Activated naive CD8-positive, alpha-beta T cell treated with anti-CD3 and anti-CD28 coated beads, Interleukin-2, amount 50 U/mL, for 16 hours (primary cell): ENCODE data around the gene CXXC4.

Source experiments
- DNase-seq: peaks from one replicate; pipeline ENCODE4 v3.0.0-alpha.2; 2020; ENCODE audit warnings: low read depth, low spot score

CXXC4 gene

DNA sequence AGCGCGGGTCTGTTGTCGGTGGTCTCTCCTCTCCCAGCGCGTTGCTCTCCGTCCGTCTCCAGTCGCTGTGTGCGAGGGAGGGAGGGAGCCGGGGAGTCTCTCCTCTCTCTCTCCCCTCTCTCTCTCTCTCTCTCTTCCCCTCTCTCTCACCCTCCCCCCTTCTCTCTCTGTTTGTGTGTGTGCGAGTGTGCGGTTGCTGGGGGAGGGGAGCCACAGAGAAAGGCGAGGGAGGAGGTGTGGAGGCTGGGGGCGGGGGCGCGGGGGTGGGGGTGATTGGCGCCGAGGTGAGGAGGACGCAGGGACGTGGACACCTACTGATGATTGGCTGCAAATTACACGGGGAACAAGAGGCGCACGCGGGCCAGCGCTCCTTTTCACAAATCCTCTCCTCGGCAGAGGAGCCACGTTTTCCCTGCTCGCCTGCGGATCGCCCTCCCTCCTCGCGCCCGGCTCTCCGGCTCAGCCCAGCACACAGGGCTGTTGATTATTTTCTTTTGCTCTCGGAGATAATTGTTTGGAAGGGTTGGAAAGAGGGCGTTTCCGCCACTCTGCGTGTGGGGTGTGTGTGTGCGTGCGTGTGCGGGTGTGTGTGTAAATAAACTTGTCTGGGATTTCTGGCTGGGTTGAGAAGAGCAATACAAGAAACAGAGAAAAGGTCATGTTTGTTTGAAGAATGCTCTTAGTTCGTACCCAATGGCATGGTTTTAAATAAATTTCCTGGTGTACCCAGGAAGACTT lies at the start of gene CXXC4:
CXXC4 (minus strand) TSS at position 73 of the 738 bp plus-strand sequence. CDS start 3,092 bp downstream, outside the sequence.
- DNase-seq: no peak

DNA sequence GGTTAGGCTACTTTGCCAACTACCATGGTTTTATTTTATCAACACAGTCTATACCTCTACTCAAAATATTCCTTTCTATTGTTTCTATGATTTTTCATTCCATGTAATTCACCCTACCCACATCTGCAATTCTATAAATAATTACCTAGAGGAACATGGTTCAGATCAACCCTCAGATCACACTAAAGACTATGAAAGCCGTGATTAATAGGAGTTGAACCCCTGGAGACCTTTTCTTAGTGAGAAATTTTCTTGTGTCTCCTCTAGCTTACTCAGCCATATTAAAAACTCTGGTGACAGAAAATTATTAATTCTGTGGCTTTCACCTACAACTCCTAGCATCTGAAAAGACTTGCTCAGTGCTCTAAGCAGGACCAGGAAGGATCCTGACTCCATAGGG lies 38.5 kb upstream of the CXXC4 start:
- DNase-seq: no peak

DNA sequence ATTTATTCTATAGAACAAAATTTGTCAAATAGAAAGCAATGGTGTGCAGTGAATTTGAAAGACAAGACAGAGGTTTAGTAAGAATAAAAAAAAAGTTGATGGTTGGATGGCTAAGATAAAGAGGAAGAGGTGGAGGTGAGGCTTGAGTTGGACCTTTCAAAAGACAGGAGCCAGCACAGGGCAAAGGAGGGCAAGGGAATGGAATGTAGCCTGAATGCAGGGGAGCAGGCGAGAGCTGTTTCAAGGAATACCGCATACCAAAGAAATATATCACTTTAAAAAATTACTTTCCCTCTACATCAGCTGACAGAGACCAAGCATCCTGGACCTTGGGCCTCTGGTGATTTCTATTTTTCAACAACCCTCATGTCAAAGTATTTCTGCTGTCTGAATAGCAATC lies 38.0 kb upstream of the CXXC4 start:
- no peak for DNase-seq

DNA sequence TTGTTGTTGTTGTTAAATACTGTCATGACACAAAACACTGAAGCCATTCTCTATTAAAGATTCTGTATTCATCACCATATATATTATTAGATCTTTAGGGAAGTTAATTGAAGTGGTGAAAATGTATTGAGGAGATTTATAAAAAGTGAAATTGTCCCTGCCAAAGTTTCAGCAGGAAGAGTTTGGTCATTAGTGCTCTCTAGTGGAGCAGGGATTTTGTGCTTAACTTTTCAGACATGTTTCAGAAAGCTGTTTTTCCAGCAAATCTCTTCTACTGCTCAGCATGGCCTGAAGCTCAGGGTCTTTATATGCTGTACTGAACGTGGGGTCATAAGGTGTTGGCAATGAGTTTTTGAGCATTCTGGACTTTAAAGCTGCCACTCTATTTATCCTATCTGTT lies 36.7 kb upstream of the CXXC4 start:
- DNase-seq: no peak

DNA sequence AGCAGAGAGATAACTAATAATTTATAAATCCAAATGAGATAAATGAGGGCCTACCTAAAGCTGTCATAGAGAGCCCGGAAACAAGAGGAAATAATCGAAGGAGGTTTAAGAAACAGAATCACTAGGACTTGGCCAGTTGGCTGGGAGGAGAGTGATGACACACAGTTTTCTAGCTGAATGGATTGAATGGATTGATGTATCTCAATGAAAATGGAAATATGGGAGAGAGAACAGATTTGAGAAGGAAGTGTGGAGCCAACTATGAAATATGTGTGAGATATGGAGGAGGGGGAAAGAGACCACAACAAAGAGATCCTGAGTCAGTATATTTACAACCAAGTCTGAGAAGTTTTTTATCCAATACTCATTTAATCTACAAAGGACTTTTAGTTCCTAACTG lies 35.7 kb upstream of the CXXC4 start:
- DNase-seq: no peak

DNA sequence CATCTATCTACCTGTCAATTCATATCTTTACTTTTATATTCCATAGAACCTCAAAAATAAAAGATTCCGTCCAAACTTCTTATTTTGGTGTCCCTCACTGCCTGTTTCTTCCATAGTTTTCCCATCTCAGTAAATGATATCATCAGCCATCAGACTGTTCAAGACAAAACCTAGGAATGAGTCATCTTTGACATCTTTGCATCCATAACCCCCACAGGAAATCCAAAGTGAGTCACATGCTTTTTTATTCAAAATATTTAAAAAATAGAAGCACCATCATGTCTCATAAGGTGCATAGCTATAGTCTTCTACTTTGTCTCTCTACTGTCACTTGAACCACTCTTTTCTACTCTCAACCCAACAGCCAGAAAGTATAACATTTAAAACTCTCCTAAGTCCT lies 29.9 kb upstream of the CXXC4 start:
- no peak for DNase-seq

DNA sequence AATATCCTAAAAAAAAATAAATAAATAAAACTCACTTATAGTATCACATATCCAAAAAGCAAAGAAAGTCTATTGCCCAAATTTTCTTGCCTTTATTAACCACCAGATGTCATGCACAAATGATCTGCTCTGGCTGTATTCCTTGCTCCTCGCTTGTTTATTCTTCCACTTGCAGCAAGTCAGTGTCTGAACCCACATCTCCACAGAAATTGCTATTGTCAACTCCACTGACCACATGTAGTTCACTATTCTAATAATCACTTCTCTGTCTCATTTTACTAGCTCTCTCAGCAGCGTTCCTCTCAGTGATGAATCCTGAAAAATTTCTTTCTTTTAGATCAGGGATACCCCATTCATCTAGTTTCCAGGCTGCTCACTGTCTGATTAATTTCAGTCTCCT lies 29.3 kb upstream of the CXXC4 start:
- no peak for DNase-seq

DNA sequence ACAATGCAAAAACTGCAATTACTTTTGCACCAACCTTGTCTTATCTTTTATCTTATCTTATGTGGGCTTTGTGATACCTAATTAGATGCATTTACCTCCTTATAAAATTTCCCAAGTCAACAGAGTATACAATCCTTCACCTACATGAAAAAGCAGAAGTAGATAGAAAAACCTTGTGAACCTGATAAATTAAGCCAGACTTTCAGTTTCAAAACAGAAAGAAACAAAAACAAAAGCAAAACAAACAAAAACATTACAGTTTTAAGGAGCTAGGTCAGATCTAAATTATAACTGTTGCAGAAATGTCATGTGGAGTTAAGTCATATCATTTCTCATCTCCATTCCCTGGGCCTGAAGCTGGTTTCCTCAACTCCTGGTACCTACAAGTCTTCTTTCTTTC lies 24.9 kb upstream of the CXXC4 start:
- no peak for DNase-seq

DNA sequence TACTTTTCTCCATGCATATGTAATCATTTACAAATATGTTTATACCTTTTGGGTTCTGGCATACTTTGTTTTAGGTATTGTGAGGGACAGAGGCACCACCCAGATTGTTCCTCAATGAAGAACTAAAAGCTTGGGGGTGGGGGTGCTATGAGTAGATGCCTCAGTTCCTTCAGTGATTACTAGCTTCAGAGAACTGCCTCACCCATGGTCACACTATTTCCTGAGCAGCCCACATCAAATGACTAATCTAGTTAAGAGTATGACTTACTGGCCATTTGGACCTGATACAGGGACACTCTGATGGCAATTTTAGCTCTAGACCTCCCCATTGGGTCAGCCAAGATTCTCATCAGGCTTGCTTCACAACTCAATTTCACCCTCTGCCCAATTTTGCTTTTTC lies 22.2 kb upstream of the CXXC4 start:
- no peak for DNase-seq

DNA sequence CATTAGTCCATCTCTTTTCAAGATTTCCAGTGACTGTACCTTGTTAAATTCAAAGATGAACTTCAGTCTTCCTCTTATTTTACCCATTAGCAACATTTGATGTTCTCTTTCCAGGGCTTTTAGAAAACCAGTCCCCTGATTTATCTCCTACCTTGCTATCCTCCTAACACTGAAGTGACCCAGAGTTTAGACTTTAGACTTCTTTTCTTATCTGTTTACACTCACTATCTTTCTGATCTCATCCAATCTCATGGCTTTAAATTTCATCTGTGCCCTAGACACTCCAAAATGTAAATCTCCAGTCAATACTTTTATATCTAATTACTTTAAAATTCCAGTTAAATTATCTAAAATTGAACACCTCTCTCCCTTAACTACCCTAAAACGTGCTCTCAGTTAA lies 13.5 kb upstream of the CXXC4 start:
- no peak for DNase-seq

DNA sequence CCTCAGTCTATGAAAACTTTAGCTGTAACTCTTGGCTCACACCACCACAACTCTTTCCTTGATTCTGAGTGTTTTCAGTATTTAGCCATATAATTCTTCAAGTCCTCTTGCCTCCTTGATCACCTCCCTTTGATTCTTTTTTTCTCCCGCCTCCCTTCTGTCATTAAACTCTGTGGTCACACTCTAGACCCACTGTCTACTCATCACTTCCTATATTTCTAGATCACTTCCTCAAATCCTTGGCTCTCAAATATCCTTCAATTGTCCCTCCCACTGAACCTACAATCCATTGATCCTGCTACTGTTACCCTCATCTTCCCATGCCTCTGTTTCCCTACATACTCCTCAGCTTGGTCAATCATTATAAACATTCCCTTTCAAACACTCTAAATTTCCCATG lies 12.4 kb upstream of the CXXC4 start:
- DNase-seq: no peak

DNA sequence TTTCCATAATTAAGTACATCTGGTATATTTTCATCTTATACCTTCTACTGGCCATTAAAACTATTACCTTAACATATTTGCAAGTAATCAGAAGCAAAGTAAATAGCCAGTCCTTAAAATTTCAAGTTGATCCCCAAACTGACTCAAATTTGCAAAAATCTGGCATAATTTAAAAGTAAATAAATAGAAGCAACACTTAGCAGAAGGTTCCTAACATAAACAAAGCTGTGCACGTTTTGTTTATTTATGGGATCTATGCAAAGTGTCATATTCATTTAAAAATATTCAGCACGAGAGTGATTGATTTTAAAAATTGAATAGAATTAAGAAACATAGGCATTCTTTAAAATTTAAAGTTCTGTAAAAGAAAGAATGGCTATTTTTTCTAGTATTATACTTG lies 9.8 kb upstream of the CXXC4 start:
- DNase-seq: no peak

DNA sequence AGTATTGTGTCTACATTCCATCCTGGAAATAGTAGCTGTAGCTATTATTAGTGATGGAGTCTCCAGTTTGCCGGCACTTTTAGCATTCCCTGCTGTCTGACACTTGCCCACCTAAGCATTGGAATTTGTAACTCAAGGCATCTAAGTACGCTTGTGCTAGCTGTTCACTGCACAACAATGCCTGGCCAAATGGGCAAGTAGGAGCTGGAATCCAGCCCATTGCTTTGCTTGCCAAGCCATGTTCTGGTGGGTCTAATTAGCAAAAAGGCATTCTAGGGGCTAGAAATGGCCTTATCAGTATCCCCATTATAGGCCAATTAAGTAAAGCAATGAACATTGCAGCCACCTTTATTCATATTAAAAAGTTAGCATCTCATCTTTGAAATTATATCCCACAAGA lies 7.8 kb upstream of the CXXC4 start:
- DNase-seq: no peak

DNA sequence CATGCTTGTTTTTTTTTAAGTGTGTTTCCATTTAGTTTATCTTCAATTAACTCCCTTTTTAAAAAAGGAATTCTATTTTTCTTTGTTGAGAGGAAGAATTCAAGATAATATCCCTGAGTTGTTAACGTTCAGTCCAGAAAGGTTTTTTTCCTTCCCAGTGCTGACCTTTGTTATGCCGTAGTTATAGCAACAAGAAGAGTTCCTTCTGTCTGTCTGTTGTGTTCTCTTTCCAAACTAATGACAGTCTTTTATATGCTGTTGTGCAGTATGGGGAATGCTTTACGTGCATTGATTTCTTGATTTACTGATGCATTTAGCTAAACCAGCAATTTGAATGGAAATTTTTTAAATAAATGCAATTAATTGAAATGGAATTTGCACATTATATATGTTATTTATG lies 6.6 kb upstream of the CXXC4 start:
- no peak for DNase-seq

DNA sequence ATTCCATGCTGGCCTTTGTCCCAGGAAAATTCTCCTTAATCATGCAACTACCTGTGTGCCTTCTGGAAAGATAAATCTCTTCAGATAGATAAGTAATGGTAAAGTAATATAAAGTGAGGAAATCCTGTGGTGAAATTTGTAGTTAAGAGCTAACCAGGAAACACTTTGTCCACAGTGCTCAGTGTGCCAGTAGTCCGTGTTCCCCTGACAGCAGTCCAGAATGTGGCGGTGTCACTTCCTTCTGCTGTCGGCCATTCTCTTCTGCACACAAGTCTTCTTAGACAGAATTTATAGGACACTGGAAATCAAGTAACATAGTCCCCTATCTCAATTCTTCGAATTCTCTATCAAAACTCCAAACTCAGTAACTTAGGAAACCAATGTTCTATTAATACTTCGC lies 5.7 kb upstream of the CXXC4 start:
- DNase-seq: no peak

DNA sequence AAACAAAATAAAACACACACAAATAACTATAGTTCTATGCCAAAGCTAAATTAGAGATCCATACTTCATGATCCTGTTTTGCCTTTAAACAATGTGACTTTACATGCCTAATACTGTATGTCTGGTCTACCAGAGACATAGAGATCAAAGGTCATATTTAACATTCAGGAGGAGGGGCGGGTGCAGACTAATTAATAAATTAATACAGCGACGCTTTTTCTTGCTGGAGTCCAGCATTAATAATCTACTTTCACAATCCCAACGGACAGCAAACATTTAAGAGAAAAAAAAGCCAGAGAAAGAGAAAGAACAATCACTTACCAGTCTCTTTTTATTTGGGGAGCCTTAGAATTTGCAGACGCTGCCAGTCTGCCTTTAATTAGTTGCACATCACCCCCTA lies 509 bp downstream of the CXXC4 start:
- DNase-seq: no peak

DNA sequence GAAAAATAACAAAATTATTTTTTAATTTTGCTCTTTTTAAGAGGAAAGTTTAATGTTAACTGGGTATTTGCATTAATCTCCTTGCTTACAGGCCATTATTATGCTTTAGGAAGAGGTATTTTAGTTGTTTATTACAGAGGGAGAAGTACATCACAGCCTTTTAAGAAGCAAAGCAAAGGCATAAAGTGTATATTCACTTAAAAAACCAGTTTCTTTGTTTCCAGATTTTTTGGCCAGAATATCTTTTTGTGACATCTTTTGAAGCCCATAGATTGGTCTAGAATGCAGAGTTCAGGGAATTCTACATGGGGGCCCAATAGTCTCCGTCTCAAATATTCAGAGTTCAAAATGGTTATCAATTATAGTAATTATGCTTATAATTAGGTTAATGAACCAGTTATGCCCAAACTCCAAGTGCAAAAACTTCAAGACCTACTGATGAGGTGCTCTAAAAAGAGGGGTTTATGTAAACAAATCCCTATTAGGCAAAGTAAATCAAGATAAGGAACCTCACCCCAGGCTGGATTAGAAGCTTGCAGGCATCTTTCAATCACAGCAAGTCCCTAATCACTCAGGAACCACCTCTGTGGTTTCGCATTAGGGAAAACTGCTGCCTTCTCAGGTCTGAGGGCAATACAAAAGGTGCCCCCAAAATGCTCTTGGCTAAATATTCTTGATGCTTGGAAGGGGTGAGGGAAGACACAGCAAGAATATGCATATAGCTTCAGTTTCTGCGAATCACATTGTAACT lies 1.4 kb downstream of the CXXC4 start:
- no peak for DNase-seq

DNA sequence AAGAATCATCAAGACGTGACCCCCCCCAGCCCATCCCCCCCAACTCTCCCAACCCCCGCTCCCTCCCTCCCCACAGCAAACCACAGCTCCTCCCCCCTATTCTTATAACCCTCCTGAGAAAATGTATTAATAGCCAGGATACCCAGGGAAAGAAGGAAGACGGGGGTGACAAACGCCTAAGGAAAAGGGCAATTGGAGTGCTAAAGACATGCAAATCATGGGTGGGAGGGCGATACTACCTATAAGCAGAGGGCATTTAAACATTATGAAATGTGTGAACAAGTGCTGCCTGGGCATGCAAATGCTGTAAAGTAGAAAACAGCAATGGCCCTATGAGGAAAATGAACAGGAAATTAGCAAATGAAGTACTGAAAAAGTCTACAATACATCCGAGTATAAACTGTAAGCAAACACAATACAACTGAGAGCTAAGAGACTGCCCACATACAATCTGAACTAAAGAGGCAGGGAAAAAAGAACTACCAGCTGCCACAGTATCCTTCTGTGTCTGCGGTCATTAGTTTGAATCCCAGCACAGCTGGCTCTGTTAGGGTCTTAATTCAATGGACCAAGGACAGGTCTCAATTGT lies 2.4 kb downstream of the CXXC4 start:
- DNase-seq: no peak

DNA sequence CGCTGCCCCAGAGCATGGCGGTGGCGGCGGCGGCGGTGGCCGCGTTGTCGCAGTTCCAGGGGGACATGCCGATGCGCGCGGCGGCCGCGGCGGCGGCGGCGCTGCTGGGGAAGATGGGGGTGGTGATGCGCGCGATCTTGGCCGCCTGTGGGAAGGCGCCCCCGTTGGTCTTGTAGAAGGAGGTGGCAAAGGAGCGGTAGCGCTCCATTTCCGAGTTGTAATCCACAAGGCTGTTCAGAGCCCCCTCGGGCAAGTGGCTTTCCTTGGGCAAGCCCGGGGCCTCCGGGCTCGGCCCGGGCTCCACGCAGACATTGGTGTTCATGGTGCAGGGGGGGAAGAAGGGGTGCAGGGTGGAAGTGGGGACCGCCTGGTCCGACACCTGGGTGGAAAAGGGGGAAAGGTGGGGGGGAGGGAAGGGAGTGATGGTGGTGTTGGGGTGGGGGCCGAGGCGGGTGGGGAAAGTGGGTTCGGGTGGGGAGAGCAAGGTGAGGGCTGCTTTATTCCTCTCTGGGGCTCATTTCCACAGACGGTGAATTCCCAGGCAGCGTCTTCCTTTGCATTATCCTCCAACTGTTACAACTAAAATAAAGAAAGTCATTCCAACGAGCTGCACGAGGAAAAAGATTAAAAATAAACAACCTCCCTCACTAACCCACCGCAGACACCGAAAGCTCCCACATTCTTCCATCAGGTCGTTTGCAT lies 3.1 kb downstream of the CXXC4 start:
- no peak for DNase-seq

DNA sequence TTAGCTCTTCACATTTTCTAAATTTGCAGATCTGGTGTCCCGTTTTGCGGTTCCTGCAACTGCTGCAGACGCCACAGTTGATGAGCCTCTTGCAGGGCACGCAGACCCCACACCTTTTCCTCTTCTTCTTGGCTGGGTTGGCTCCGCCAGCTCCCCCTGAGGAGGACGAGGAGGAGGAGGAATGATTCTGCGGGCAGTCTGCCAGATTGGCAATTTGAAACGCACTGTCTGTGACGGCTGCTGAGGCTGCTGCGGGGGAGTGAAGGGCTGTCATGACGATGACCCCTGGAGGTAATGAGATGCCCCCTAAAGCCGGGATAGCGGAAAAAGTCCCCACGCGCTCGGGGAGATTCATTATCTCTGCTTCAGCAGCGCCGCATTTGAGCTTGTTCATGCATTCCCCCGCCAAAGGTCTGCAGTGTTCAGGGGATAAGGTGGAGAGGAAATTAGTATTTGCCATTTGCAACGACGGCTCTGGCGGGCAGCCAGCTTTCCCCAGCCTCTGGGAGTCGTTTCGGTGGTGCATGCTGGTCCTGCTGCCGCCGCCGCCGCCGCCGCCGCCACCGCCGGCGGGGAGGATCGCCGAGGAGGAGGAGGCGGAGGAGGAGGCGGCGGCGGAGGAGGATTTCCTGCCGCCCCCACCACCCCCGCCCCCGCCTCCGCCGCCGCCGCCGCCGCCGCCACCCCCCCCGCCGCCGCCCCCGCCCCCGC lies 3.8 kb downstream of the CXXC4 start:
- no peak for DNase-seq

DNA sequence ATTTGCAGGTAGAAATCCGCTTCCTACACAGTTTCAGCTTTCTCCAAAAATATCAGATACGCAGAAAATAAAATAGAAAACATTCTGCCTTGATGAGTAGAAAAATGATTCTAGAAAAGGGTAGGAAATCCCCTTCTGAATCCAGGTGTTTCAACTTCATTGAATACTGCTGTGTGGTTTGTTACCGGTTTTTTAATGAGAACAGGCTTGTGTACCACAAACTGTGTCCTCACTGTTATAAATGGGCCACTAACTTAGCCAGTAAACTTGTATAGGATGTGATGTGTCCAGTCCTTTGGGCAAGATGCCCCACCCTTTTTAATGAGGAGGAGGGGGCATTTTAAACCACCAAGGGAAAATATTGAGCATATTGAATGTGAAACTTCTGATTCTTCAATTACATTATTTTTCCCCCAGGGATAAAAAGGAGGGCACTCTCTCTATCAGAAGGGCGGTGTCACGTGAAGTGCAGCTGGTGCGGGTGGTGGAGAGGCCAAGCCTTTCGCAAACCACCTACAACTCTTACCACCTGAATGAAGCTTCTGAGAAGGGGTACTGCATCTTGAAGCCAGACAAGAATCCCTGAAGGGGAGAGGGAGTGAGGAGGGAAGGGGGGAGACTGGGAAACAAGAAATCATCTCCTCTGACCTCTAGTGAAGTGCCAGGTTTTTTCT lies 4.5 kb downstream of the CXXC4 start:
- DNase-seq: no peak
